ENCODE data around the gene LITAFD.

GRCh38 chr16:8910811-8911210, 28.7 kb downstream of the LITAFD start:
- no peak for TF ChIP-seq YY1 (IDR thresholded peaks at IDR 0.05; ENCODE audit: extremely low read depth, insufficient replicate concordance, low read depth, low read length)
- no peak for TF ChIP-seq EZH2phosphoT487 (IDR thresholded peaks at IDR 0.05; ENCODE audit: borderline replicate concordance)
- no peak for TF ChIP-seq ATF3 (IDR thresholded peaks at IDR 0.05)
- TF ChIP-seq CTCF (IDR thresholded peaks at IDR 0.05 in 2 of 3, conservative IDR thresholded peaks at IDR 0.05 in 1 of 3; ENCODE audit: borderline replicate concordance in 1 of 3, insufficient read depth in 1 of 3, low read depth in 2 of 3, low read length in 2 of 3): no peak
- no peak for TF ChIP-seq ZBTB33 (IDR thresholded peaks at IDR 0.05; ENCODE audit: extremely low read depth, insufficient replicate concordance, low read length)
- TF ChIP-seq ZNF274 (IDR thresholded peaks at IDR 0.05; ENCODE audit: low read depth, low read length): no peak
- TF ChIP-seq POLR2A (IDR thresholded peaks at IDR 0.05; ENCODE audit: borderline replicate concordance, extremely low read depth, insufficient read depth, insufficient read length): no peak
- no peak for TF ChIP-seq MAX (IDR thresholded peaks at IDR 0.05)
- TF ChIP-seq CBX3 (IDR thresholded peaks at IDR 0.05; ENCODE audit: low read depth): no peak
- TF ChIP-seq EZH2 (IDR thresholded peaks at IDR 0.05): no peak
- TF ChIP-seq RAD21 (IDR thresholded peaks at IDR 0.05; ENCODE audit: low read depth): no peak
- TF ChIP-seq TCF7L2 (IDR thresholded peaks at IDR 0.05; ENCODE audit: borderline replicate concordance, extremely low read depth, insufficient read depth, insufficient read length): no peak
- TF ChIP-seq POLR2AphosphoS5 (IDR thresholded peaks at IDR 0.05; ENCODE audit: low read depth, low read length): no peak
- TF ChIP-seq REST (IDR thresholded peaks at IDR 0.05; ENCODE audit: low read depth): no peak
